NCI-H446 treated with DMSO at 0.1 percent for 48 hours (cell line): Measurements from ENCODE around the gene CBY3.
"Not testable (repeated sequence)": the region's sequence is repeated elsewhere in the genome, so short reads cannot be mapped to it uniquely, and the experiment has no call there.

Experiments
- DNase-seq: peaks from one replicate; lab custom pipeline; 2025; lab: John Stamatoyannopoulos, UW

Gene CBY3

GRCh38 chr5:179680780-179681401 is at the start of gene CBY3:
Gene CBY3 (minus strand): TSS chr5:179681034. CDS start chr5:179680918, 116 bp downstream.
- DNase-seq = no peak

DNA sequence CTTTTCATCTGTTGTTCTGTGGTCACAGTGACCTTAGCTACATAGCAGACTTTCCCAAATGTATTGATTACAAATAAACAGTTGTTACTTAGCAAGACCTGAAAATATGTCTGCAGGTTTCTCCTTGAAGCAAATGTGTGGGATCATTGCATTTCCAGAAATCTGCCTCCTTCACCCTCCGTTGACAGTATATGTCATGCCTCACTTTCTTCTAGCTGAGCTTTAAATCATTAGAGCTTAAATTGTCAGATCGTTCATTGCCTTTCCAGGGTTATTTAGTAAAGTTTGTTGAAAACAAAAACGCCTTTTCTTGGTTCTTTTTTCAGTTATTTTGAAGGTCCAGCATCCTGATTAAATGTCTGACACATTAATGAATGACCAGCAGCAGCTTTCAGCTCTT is 49.5 kb upstream of the CBY3 start:
- no peak for DNase-seq

- DNase-seq = no peak
These were observed 48.9 kb upstream of the CBY3 start for GRCh38 chr5:179729727-179730126.

DNA sequence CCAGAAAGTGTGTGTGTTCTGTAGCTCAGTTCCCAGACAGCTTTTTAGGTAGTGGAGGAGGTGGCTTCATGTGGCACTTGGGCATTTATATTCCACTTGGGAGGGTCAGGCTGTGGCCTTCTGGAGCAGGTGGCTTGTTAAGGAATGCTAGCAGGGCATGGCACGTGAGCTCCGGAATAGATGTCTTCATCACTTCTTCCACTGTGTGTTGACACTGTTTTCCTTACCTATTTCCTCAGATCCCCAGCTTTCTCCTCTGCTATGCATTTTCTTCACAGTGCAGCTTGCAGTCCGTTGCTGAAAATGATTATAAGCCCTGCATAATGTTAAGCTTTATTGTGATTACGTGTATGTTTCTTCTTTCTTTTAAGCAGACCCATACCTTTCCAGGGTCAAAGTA is 48.5 kb upstream of the CBY3 start:
- no peak for DNase-seq

- DNase-seq = no peak
These were observed 46.3 kb upstream of the CBY3 start for GRCh38 chr5:179727106-179727505.

DNA sequence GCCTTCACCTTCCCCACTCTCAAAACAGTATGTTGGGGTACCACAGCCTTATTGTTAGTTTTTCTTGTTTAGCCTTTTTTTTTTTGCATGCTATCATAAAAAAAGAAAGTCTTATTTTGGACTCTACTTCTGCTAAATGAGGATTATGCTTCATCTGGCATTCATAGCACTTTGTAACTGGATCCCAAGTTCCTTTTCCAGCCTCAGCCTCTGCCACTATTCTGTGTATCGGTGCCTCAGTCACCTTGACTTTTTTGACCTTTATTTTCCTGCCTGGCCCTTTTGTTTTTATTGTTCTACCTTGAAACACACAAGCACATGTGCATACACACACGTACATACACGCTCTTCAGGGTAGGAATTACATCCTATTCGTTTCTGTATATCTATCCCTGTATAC is 43.3 kb upstream of the CBY3 start:
- DNase-seq = no peak

GRCh38 chr5:179720222-179720621 is 39.4 kb upstream of the CBY3 start:
- no peak for DNase-seq

GRCh38 chr5:179716286-179716685 is 35.5 kb upstream of the CBY3 start:
- no peak for DNase-seq

DNA sequence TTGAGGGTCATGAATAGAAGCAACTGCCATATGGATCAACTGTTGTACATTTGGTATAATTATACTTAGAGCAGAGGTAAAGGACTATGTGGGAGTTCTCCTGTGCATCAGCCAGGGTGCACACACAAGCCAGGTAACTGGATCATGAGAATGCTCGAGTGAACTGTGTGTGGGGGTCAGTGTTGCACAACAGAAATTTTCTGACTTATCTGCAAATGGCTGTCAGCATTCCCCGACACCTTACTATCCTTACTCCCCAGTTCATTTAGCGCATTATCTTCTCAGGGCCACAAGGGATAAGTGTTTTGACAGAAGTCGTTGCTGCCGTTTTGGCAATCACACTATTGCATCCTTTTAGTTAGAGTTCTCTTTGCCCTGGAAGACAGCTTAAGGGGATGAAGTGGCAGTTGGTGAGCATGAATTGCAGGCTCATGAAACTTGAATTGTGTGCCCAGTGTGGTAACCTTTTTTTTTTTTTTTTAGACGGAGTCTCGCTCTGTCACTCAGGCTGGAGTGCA is 19.6 kb upstream of the CBY3 start:
- no peak for DNase-seq

- DNase-seq = no peak
These were observed 18.9 kb upstream of the CBY3 start for GRCh38 chr5:179699616-179700237.

DNA sequence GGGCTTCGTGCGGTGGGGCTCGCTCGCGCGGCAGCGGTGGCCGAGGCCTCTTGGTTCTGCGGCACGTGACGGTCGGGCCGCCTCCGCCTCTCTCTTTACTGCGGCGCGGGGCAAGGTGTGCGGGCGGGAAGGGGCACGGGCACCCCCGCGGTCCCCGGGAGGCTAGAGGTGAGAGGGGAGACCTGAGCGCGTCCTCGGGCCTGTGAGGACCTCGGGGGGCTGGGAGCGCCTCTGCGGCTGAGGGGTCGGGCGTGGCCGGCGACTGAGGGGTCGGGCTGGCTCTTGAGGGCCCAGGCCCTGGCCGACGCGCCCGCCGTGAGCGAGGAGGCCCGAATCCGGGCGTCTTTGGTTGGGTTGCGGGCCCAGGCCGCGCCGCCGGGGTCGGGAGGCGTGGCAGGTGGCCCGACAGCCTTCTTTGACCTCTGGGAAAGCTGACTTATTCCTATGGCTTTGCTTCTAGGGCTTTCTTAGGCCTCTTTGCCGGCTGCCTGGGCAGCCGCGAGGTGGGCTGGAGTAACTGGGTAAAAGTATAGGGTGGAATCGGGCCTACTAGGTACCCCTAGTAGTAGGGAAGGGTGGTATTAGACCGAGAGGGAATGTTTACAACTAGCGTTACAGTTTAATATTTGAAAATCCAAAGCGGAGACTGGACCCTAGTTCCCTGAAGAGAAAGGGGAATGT is 18.2 kb upstream of the CBY3 start, which contains the start of gene CANX:
Gene CANX, plus strand, starts transcription at position 33 of the 681 bp plus-strand sequence. CDS start 6,715 bp downstream, outside the sequence.
- DNase-seq = no peak

GRCh38 chr5:179697993-179698934 is 17.4 kb upstream of the CBY3 start:
- DNase-seq = peak; percentile 98

DNA sequence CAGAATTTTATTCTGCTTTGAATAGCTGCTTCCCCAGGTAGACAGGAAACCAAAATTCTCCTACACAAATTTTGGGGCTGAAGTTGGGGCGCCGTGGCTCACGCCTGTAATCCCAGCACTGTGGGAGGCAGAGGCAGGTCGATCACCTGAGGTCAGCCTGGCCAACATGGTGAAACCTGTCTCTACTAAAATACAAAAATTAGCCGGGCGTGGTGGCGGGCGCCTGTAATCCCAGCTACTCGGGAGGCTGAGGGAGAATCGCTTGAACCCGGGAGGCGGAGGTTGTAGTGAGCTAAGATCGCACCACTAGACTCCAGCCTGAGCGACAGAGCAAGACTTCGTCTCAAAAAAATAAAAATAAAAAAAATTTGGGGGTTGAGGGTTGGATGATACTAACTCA is 16.7 kb upstream of the CBY3 start:
- not testable (repeated sequence) for DNase-seq

DNA sequence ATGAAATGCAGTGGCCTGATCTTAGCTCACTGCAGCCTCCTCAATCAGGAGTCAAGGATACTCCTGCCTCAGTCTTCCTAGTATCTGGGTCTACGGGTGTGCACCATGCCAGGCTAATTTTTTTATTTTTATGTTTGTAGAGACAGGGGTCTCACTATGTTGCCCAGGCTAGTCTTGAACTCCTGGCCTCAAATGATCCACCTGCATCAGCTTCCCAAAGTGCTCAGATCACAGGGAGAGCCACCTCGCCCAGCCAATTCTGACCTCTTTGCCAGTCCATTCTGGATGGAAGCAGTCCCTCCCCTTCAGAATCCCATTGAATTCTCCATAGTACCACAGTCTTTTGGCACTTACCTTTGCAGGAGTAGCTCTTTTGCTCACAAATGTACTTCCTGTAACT is 16.3 kb upstream of the CBY3 start:
- no peak for DNase-seq

DNA sequence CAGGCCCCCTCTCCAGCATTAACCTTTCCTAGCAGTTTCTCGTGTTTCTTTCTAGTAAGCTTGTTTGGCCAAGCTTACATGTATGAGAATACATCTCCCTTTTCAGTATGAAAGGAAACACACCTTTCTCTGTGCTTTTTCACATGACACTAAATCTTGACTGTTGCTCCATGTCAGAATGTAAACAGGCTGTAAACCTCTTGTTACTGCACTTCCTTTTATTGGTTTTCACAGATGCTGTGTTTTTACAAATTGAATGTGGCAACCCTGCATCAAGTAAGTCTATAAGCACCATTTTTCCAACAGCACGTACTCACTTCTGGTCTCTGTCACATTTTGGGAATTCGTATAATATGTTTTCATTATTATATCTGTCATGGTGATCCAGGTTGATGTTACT is 15.8 kb upstream of the CBY3 start:
- DNase-seq = no peak

DNA sequence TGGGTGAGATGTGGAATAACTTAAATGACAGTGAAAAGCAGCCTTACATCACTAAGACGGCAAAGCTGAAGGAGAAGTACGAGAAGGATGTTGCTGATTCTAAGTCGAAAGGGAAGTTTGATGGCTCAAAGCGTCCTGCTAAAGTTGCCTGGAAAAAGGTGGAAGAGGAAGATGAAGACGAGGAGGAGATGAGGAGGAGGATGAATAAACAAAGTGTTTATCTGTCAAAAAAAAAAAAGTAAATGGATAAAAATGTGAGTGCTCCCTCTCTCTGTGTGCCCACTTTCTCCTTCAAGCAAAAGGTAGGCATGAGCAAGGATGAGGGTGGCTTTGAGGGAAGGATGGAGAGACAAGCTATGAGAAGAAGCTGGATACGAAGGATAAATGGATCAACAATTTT is 13.7 kb upstream of the CBY3 start:
- no peak for DNase-seq

DNA sequence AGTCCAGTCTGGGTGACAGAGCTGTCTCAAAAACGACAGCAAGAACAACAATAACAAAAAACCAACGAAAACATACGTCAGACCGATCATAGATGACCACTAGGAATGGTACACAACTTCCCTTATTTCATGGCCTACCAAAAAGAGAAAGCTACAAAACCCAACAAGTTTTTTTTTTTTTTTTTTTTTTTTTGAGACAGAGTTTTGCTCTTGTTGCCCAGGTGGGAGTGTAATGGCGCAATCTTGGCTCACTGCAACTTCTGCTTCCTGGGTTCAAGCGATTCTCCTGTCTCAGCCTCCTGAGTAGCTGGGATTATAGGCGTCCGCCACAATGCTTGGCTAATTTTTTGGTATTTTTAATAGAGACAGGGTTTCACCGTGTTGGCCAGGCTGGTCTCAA is 8.4 kb upstream of the CBY3 start:
- not testable (repeated sequence) for DNase-seq

GRCh38 chr5:179680014-179680779 is 637 bp downstream of the CBY3 start:
- DNase-seq = no peak

GRCh38 chr5:179679014-179679674 is 1.7 kb downstream of the CBY3 start:
- DNase-seq = peak; percentile 63

GRCh38 chr5:179678223-179679013 is 2.4 kb downstream of the CBY3 start:
- peak; percentile 82 for DNase-seq
